Gastroesophageal sphincter (tissue), 3 donors: ENCODE data around the gene SLC35D2.

Experiments used
- EP300 ChIP-seq: sonication (generic); formaldehyde crosslinking; IDR thresholded peaks from one replicate; pipeline ENCODE4 v1.6.1; 2017; ENCODE audit warnings: antibody characterized with exemption, mild to moderate bottlenecking
- POLR2A ChIP-seq, 2 donors: fragments of 450-650 bp; IDR thresholded peaks; one replicate each; pipeline ENCODE4 v1.6.1; 2017; ENCODE audit warnings: antibody characterized with exemption in 2 of 2, mild to moderate bottlenecking in 2 of 2, moderate library complexity in 1 of 2
- POLR2AphosphoS5 ChIP-seq: sonication (generic); formaldehyde crosslinking; IDR thresholded peaks from one replicate; pipeline ENCODE4 v1.6.1; 2017; ENCODE audit warnings: antibody characterized with exemption
- TF ChIP-seq, protein P1 (sequence below), 4 experiments: fragments of 200-600 bp in 2 of 4; fragments of 450-650 bp in 2 of 4; sonication (generic) in 1 of 4; IDR thresholded peaks; one replicate each; pipeline ENCODE4 v1.5.1; 2017 to 2019; ENCODE audit warnings: antibody characterized with exemption in 4 of 4, mild to moderate bottlenecking in 2 of 4, moderate library complexity in 2 of 4

- TF ChIP-seq, protein P1, sequence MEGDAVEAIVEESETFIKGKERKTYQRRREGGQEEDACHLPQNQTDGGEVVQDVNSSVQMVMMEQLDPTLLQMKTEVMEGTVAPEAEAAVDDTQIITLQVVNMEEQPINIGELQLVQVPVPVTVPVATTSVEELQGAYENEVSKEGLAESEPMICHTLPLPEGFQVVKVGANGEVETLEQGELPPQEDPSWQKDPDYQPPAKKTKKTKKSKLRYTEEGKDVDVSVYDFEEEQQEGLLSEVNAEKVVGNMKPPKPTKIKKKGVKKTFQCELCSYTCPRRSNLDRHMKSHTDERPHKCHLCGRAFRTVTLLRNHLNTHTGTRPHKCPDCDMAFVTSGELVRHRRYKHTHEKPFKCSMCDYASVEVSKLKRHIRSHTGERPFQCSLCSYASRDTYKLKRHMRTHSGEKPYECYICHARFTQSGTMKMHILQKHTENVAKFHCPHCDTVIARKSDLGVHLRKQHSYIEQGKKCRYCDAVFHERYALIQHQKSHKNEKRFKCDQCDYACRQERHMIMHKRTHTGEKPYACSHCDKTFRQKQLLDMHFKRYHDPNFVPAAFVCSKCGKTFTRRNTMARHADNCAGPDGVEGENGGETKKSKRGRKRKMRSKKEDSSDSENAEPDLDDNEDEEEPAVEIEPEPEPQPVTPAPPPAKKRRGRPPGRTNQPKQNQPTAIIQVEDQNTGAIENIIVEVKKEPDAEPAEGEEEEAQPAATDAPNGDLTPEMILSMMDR (IDR thresholded peaks at IDR 0.05) = no peak
- TF ChIP-seq POLR2AphosphoS5 (no peak), POLR2A (IDR thresholded peaks at IDR 0.05) (no peak), EP300 (no peak)
These were observed 79.3 kb downstream of the SLC35D2 start for GRCh38 chr9:96304230-96304629.
